RWPE1 (cell line): ENCODE results near the gene MEA1.

Source experiments
- CTCF ChIA-PET: fragments of 350-600 bp; sonication (Branson Sonifier 250); formaldehyde crosslinking; extraction: SDS; loops from one replicate; lab custom pipeline; 2021; lab: Yijun Ruan, JAX
- POLR2A ChIA-PET: fragments of 400-600 bp; formaldehyde crosslinking; extraction: SDS; loops from one replicate; lab custom pipeline; 2020; ENCODE audit warnings: antibody characterized with exemption; ENCODE audit not compliant: low non-redundant PET; lab: Yijun Ruan, JAX
- DNase-seq: peaks from one replicate; pipeline ENCODE4 v3.0.0; 2012; ENCODE audit warnings: low spot score
- H3K27ac ChIP-seq: fragments of 450-650 bp; 2 replicates; pipeline ENCODE4 v1.5.1; 2017
- TF ChIP-seq, protein P1 (sequence below): fragments of 450-650 bp; conservative IDR thresholded peaks from 2 replicates; pipeline ENCODE4 v1.5.1; 2017; ENCODE audit warnings: low read depth, mild to moderate bottlenecking

MEA1 gene

DNA sequence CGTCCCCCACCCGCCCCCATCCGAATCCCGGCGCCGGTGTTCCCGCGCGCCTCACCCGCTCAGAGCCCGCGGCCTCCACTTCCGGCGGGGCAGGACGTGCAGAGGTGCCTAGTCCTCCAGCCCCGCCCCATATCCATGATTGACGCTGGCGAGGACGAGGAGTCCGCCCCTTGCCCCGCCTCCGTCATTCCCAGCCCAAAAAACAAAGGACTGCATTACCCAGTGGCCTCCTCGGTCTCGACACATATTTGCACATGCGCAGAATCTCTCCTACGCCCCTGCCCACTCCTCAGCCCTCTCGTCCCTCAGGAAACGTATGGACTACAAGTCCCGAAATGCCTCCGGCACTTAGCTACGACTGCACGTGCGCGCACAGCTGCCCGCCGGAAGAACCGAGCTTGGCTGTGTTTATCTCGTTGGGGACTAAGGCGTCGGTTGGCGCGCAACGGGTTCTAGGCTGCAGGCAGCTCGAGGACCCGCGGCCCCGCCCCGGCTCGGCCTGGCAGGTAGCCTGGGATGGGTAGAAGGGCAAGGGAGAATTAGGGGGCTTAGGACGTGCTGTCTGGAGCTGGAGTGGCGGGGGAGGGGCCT, at the start of gene MEA1, which contains the start of gene KLHDC3:
MEA1 (minus strand) TSS at position 104 of the 591 bp plus-strand sequence. CDS start 133 bp downstream, outside the sequence.
KLHDC3 (plus strand) TSS at position 407 of the 591 bp plus-strand sequence. CDS start 2,944 bp downstream, outside the sequence.
- peak; percentile 99 for DNase-seq
- TF ChIP-seq, protein P1, sequence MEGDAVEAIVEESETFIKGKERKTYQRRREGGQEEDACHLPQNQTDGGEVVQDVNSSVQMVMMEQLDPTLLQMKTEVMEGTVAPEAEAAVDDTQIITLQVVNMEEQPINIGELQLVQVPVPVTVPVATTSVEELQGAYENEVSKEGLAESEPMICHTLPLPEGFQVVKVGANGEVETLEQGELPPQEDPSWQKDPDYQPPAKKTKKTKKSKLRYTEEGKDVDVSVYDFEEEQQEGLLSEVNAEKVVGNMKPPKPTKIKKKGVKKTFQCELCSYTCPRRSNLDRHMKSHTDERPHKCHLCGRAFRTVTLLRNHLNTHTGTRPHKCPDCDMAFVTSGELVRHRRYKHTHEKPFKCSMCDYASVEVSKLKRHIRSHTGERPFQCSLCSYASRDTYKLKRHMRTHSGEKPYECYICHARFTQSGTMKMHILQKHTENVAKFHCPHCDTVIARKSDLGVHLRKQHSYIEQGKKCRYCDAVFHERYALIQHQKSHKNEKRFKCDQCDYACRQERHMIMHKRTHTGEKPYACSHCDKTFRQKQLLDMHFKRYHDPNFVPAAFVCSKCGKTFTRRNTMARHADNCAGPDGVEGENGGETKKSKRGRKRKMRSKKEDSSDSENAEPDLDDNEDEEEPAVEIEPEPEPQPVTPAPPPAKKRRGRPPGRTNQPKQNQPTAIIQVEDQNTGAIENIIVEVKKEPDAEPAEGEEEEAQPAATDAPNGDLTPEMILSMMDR = no peak
- H3K27ac ChIP-seq = peak within 1 kb of the TSS; percentile 78
- ChIA-PET POLR2A (interaction anchor here (0.6 to 1.7 kb wide), 3 partner anchors 22 to 35 kb away, joined by 3 to 4 read pairs (median 4); partner anchors contain the start of genes PEX6 and PPP2R5D), CTCF (no interaction called here)

GRCh38 chr6:43062818-43063217, 49.1 kb upstream of the MEA1 start:
- no peak overlapping the region for H3K27ac ChIP-seq
- no peak for DNase-seq
- ChIA-PET CTCF (interaction anchor here (0.6 to 1.5 kb wide), 2 partner anchors 14 to 81 kb away, joined by 3 to 4 read pairs; no protein-coding TSS in a partner anchor), POLR2A (interaction anchor here (0.6 kb wide), 1 partner anchor 9 kb away, joined by 3 read pairs; the partner anchor contains the start of gene CUL7)
- TF ChIP-seq, protein P1 = no peak

- POLR2A ChIA-PET = no interaction called here
- no peak for DNase-seq
- H3K27ac ChIP-seq = no peak overlapping the region
- CTCF ChIA-PET = interaction anchor here (2.9 kb wide), 1 partner anchor 81 kb away, joined by 11 read pairs; no protein-coding TSS in a partner anchor
- TF ChIP-seq, protein P1 = no peak
These were observed 48.1 kb upstream of the MEA1 start for GRCh38 chr6:43061861-43062260.

- DNase-seq = no peak
- ChIA-PET POLR2A (no interaction called here), CTCF (interaction anchor here (0.7 to 2.9 kb wide), 2 partner anchors 36 to 82 kb away, joined by 3 to 11 read pairs; no protein-coding TSS in a partner anchor)
- TF ChIP-seq, protein P1 = no peak
- H3K27ac ChIP-seq = peak overlapping the region; percentile 85
These were observed 47.2 kb upstream of the MEA1 start for GRCh38 chr6:43060755-43061633.

GRCh38 chr6:43060034-43060754, 46.4 kb upstream of the MEA1 start:
- ChIA-PET CTCF (interaction anchor here (0.7 to 2.9 kb wide), 2 partner anchors 51 to 83 kb away, joined by 3 to 11 read pairs; no protein-coding TSS in a partner anchor), POLR2A (interaction anchor here (0.7 kb wide), 1 partner anchor 81 kb away, joined by 6 read pairs; no protein-coding TSS in a partner anchor)
- H3K27ac ChIP-seq = peak overlapping the region; percentile 85
- TF ChIP-seq, protein P1 = no peak
- DNase-seq = peak; percentile 44
